CD4-positive, CD25-positive, alpha-beta regulatory T cell (primary cell): ENCODE results near the gene ZNF80. TPM values are rescaled to one million over a fixed set of nuclear protein-coding genes. Genes with fewer than 3 reads are reported as not detected.

Experiments used
- ATAC-seq, 2 donors: fragments of 150-1000 bp; cut with Tn5 transposase; one replicate each; pipeline ENCODE4 v1.10.0; 2021; ENCODE audit warnings: low read depth in 2 of 2, moderate number of reproducible peaks in 2 of 2, moderate library complexity in 1 of 2
- DNase-seq, 3 donors: peaks; one replicate each; pipeline versions ENCODE4 v3.0.0 to v3.0.0-alpha.2; 2012 to 2022; ENCODE audit warnings: mixed read lengths in 1 of 3
- H3K27ac ChIP-seq: one replicate; pipeline ENCODE4 v1.7.0; 2013; ENCODE audit warnings: mild to moderate bottlenecking, low read length; ENCODE audit not compliant: insufficient read depth, poor library complexity, severe bottlenecking
- H3K27me3 ChIP-seq: one replicate; pipeline ENCODE4 v1.7.0; 2013; ENCODE audit warnings: low read length; ENCODE audit not compliant: control insufficient read depth, insufficient read depth
- H3K36me3 ChIP-seq: one replicate; pipeline ENCODE4 v1.7.0; 2013; ENCODE audit warnings: mild to moderate bottlenecking, low read length, moderate library complexity; ENCODE audit not compliant: control insufficient read depth, insufficient read depth
- H3K4me1 ChIP-seq: 2 replicates; pipeline ENCODE4 v1.7.0; 2013; ENCODE audit warnings: mild to moderate bottlenecking, low read length; ENCODE audit not compliant: insufficient read depth, control insufficient read depth, poor library complexity, severe bottlenecking
- H3K4me3 ChIP-seq: one replicate; pipeline ENCODE4 v1.7.0; 2013; ENCODE audit warnings: low read depth, mild to moderate bottlenecking, low read length, moderate library complexity
- H3K9me3 ChIP-seq, 2 experiments: 1 replicate in 1 of 2; 2 replicates in 1 of 2; pipeline ENCODE4 v1.7.0; 2013; ENCODE audit warnings: low read length in 2 of 2, mild to moderate bottlenecking in 1 of 2, moderate library complexity in 1 of 2; ENCODE audit not compliant: control insufficient read depth in 2 of 2
- H3K27ac Mint-ChIP-seq, 3 donors: one replicate each; pipeline ENCODE4 v1.8.0; 2020 to 2022; ENCODE audit warnings: mild to moderate bottlenecking in 3 of 3, mixed read lengths in 3 of 3, moderate library complexity in 2 of 3
- H3K27me3 Mint-ChIP-seq: one replicate; pipeline ENCODE4 v1.8.0; 2022; ENCODE audit warnings: mild to moderate bottlenecking, mixed read lengths
- H3K36me3 Mint-ChIP-seq: one replicate; pipeline ENCODE4 v1.8.0; 2020; ENCODE audit warnings: mixed read lengths
- H3K4me1 Mint-ChIP-seq, 4 donors: one replicate each; pipeline ENCODE4 v1.8.0; 2020 to 2022; ENCODE audit warnings: mixed read lengths in 4 of 4, mild to moderate bottlenecking in 1 of 4
- H3K4me3 Mint-ChIP-seq, 4 donors: one replicate each; pipeline ENCODE4 v1.8.0; 2020 to 2022; ENCODE audit warnings: mild to moderate bottlenecking in 4 of 4, mixed read lengths in 4 of 4, moderate library complexity in 3 of 4
- H3K9me3 Mint-ChIP-seq, 7 donors: one replicate each; pipeline ENCODE4 v1.8.0; 2020 to 2022; ENCODE audit warnings: mixed read lengths in 7 of 7, mild to moderate bottlenecking in 3 of 7, moderate library complexity in 2 of 7
- polyA plus RNA-seq, 4 donors: library from polyadenylated mRNA; unstranded; fragments of 300-500 nt; fragmentation: Illumina TruSeq; gene quantifications; one replicate each; pipeline ENCODE4 v1.2.3, GENCODE V29; 2021
- total RNA-seq: library from RNA; stranded (reverse); gene quantifications from one replicate; pipeline ENCODE4 v1.2.3, GENCODE V29; 2022

The ZNF80 gene
- total and polyA plus RNA-seq, 5 donors from 2014 or later: 0.36 to 8.4 (median 5.1) TPM

GRCh38 chr3:114219741-114220140 is 17.6 kb downstream of the ZNF80 start:
- Mint-ChIP-seq H3K9me3 (peaks cover 0 to 10% (median 3%) of the 10 kb centered on the region in 7 donors), H3K27me3 (no peaks in the 10 kb centered on the region), H3K27ac (peak overlapping the region in 2 of 3 donors; percentile 68 to 97), H3K4me3 (peak overlapping the region in 3 of 4 donors; percentile 46 to 78 (median 54)), H3K4me1 (peaks cover 0 to 60% (median 45%) of the 10 kb centered on the region in 4 donors), H3K36me3 (peaks cover 3% of the 10 kb centered on the region)
- peak overlapping the region; percentile 64 for H3K4me3 ChIP-seq
- H3K27ac ChIP-seq: peak overlapping the region; percentile 98
- no peaks in the 10 kb centered on the region for H3K36me3 ChIP-seq
- peaks cover 98% of the 10 kb centered on the region for H3K4me1 ChIP-seq
- ATAC-seq (no peak), DNase-seq (no peak)
- peaks cover 3 to 6% of the 10 kb centered on the region in 2 experiments for H3K9me3 ChIP-seq
- no peaks in the 10 kb centered on the region for H3K27me3 ChIP-seq

- no peaks in the 10 kb centered on the region for H3K27me3 Mint-ChIP-seq
- Histone ChIP-seq H3K4me1 (peaks cover 99% of the 10 kb centered on the region), H3K27ac (peak overlapping the region; percentile 98), H3K4me3 (peak overlapping the region; percentile 45), H3K9me3 (no peaks in the 10 kb centered on the region), H3K27me3 (no peaks in the 10 kb centered on the region), H3K36me3 (no peaks in the 10 kb centered on the region)
- H3K9me3 Mint-ChIP-seq: peaks cover 0 to 6% (median 0%) of the 10 kb centered on the region in 7 donors
- H3K36me3 Mint-ChIP-seq: no peaks in the 10 kb centered on the region
- DNase-seq (no peak), ATAC-seq (no peak)
- H3K4me3 Mint-ChIP-seq: peak overlapping the region in 3 of 4 donors; percentile 29 to 57 (median 48)
- H3K27ac Mint-ChIP-seq: peak overlapping the region in 1 of 3 donors; percentile 97
- peaks cover 0 to 52% (median 40%) of the 10 kb centered on the region in 4 donors for H3K4me1 Mint-ChIP-seq
Observed at GRCh38 chr3:114218578-114219185, 18.7 kb downstream of the ZNF80 start.

- Mint-ChIP-seq H3K27me3 (no peaks in the 10 kb centered on the region), H3K4me3 (peak overlapping the region in 3 of 4 donors; percentile 12 to 67 (median 48)), H3K36me3 (no peaks in the 10 kb centered on the region), H3K9me3 (peaks cover 0 to 2% (median 0%) of the 10 kb centered on the region in 7 donors), H3K27ac (no peak overlapping the region), H3K4me1 (peaks cover 0 to 52% (median 37%) of the 10 kb centered on the region in 4 donors)
- H3K27ac ChIP-seq: peak overlapping the region; percentile 98
- peak overlapping the region; percentile 45 for H3K4me3 ChIP-seq
- DNase-seq: peak in 1 of 3 donors; percentile 54
- no peaks in the 10 kb centered on the region for H3K9me3 ChIP-seq
- no peak for ATAC-seq
- H3K4me1 ChIP-seq: peaks cover 99% of the 10 kb centered on the region
- H3K27me3 ChIP-seq: no peaks in the 10 kb centered on the region
- H3K36me3 ChIP-seq: no peaks in the 10 kb centered on the region
Observed at GRCh38 chr3:114218006-114218405, 19.4 kb downstream of the ZNF80 start.

GRCh38 chr3:114217266-114217665 is 20.1 kb downstream of the ZNF80 start:
- H3K27me3 ChIP-seq: no peaks in the 10 kb centered on the region
- Mint-ChIP-seq H3K4me3 (peak overlapping the region in 3 of 4 donors; percentile 1 to 67 (median 48)), H3K9me3 (no peaks in the 10 kb centered on the region), H3K27ac (no peak overlapping the region), H3K36me3 (no peaks in the 10 kb centered on the region), H3K4me1 (peaks cover 0 to 50% (median 34%) of the 10 kb centered on the region in 4 donors), H3K27me3 (no peaks in the 10 kb centered on the region)
- no peaks in the 10 kb centered on the region for H3K9me3 ChIP-seq
- H3K4me1 ChIP-seq: peaks cover 96% of the 10 kb centered on the region
- no peak for DNase-seq
- H3K36me3 ChIP-seq: no peaks in the 10 kb centered on the region
- peak overlapping the region; percentile 98 for H3K27ac ChIP-seq
- H3K4me3 ChIP-seq: peak overlapping the region; percentile 89
- no peak for ATAC-seq

- Mint-ChIP-seq H3K27ac (no peak overlapping the region), H3K4me1 (peaks cover 0 to 41% (median 29%) of the 10 kb centered on the region in 4 donors), H3K27me3 (no peaks in the 10 kb centered on the region), H3K4me3 (no peak overlapping the region), H3K36me3 (no peaks in the 10 kb centered on the region), H3K9me3 (no peaks in the 10 kb centered on the region)
- Histone ChIP-seq H3K36me3 (no peaks in the 10 kb centered on the region), H3K27me3 (no peaks in the 10 kb centered on the region), H3K27ac (peak overlapping the region; percentile 98), H3K4me3 (peak overlapping the region; percentile 89), H3K4me1 (peaks cover 87% of the 10 kb centered on the region), H3K9me3 (no peaks in the 10 kb centered on the region)
- ATAC-seq (no peak), DNase-seq (no peak)
Observed at GRCh38 chr3:114216186-114216970, 21.0 kb downstream of the ZNF80 start.

- H3K27me3 ChIP-seq: no peaks in the 10 kb centered on the region
- no peaks in the 10 kb centered on the region for H3K36me3 Mint-ChIP-seq
Observed at GRCh38 chr3:114214542-114215341, 22.6 kb downstream of the ZNF80 start.

More at GRCh38 chr3:114214542-114215341, 22.6 kb downstream of the ZNF80 start:
- peaks cover 0 to 3% (median 0%) of the 10 kb centered on the region in 7 donors for H3K9me3 Mint-ChIP-seq
- H3K27me3 Mint-ChIP-seq: no peaks in the 10 kb centered on the region
- peaks cover 71% of the 10 kb centered on the region for H3K4me1 ChIP-seq
- peaks cover 2 to 24% (median 19%) of the 10 kb centered on the region in 4 donors for H3K4me1 Mint-ChIP-seq
- H3K27ac ChIP-seq: peak overlapping the region; percentile 98
- no peaks in the 10 kb centered on the region for H3K36me3 ChIP-seq
- H3K4me3 Mint-ChIP-seq: no peak overlapping the region
- no peak overlapping the region for H3K27ac Mint-ChIP-seq
- peak; percentile 72 to 73 for ATAC-seq
- H3K9me3 ChIP-seq: no peaks in the 10 kb centered on the region
- peak; percentile 52 to 95 (median 86) for DNase-seq
- peak overlapping the region; percentile 89 for H3K4me3 ChIP-seq
